TTC549 (cell line): ENCODE data around the gene WASHC1.
"Not testable (repeated sequence)": the region's sequence is repeated elsewhere in the genome, so short reads cannot be mapped to it uniquely, and the experiment has no call there.

Experiments used
- FAIRE-seq: peaks from 2 replicates; lab custom pipeline; 2012; peaks lifted over from hg19 to GRCh38; lab: Jason Lieb, UNC

The WASHC1 gene, protein sequence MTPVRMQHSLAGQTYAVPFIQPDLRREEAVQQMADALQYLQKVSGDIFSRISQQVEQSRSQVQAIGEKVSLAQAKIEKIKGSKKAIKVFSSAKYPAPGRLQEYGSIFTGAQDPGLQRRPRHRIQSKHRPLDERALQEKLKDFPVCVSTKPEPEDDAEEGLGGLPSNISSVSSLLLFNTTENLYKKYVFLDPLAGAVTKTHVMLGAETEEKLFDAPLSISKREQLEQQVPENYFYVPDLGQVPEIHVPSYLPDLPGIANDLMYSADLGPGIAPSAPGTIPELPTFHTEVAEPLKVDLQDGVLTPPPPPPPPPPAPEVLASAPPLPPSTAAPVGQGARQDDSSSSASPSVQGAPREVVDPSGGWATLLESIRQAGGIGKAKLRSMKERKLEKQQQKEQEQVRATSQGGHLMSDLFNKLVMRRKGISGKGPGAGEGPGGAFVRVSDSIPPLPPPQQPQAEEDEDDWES

GRCh38 chr9:29356-29755, at the start of gene WASHC1:
Gene WASHC1 (minus strand): TSS chr9:29456. CDS start chr9:24999, 4,457 bp downstream.
- FAIRE-seq, result not testable (repeated sequence)

DNA sequence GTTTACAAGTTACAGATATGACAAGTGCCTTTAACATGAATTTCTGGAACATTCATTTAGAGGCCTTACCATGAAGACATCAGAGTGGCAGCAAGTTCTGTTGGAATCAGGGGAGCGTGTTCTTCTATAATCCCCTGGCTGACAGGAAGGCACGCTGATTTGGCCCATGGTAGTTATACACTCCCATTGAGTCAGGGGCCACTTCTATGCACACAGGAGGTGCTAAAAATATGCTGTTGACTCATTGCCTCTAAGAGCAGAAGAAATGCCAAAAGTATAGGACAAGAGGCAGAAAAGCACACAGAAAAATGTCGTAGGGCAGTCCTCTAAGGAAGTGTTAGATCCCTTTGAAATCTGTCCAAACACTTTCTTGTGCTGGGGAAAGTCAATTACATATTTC, 49.1 kb upstream of the WASHC1 start:
- not testable (repeated sequence) for FAIRE-seq

- not testable (repeated sequence) for FAIRE-seq
Observed at GRCh38 chr9:76389-76788, 47.1 kb upstream of the WASHC1 start.

GRCh38 chr9:73900-74525, 44.8 kb upstream of the WASHC1 start:
- FAIRE-seq, result not testable (repeated sequence)

DNA sequence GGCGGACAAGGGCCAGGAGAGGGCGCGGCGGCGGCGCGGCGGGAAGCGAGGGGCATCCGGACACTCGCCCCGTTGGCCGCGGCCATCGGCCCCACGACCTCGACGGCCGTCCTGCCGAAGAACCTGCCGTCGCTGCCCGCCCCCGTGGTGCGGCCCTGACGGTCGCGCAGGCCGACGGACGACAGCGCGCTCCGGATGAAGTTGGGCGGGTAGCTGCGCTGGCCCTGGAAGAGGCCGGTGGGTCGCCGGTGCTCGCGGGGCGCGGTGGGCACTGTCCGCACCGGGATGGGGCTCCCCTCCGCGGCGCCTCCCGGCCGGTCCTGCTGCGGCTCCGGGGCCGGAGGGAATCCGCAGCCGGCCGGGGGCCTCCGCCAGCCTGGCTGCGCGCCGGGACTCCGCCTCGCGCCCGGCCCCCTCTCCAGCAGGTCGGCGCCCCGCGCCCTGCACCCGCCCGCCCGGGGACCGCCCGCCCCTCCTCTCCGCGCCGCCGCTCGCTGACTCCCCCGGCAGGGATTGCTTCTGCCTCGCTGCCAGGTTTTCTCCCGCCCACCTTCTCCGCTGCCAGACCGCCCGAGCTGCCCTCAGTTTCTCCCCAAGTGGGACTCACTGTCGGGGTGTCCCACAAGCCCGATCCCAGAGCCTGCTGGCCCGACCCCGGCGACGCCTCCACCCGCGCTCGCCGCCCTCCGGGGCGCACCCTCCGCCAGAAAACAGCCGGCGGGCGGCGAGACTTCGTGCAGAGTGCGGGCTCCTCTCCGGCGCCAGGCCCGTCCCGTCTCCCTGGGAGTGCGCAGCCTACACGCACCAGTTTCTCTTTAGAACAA, 44.0 kb upstream of the WASHC1 start:
- FAIRE-seq, result not testable (repeated sequence)

GRCh38 chr9:63031-63629, 33.9 kb upstream of the WASHC1 start:
- not testable (repeated sequence) for FAIRE-seq

GRCh38 chr9:52678-53077, 23.4 kb upstream of the WASHC1 start:
- not testable (repeated sequence) for FAIRE-seq

DNA sequence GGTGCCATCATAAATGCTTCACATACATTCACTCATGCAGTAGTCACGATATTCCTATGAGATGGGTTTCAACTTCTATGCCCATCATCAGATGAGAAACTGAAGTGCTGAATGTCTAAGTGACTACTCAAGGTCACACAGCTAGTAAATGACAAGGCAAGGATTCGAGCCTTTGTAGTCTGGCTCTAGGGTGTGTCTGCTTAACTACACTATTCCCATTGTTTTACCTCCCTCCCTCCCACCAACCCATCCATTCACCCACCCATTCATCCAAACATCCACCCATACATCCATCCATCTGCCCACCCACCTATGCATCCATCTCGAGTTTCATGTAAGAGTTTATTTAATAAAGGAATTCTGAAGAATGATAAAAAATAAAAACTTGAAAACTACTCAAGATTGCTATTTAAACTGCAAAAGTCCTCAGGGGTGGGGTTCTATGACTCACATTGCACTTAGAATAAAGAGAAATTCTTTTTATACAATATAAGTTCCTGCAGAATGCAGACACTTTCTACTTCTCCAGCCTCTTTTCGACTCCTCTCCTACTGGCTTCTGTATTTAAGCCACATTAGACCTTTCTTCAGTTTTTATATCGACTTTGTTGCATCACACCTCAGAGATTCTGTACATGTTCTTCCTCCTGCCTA, 19.1 kb upstream of the WASHC1 start:
- not testable (repeated sequence) for FAIRE-seq

GRCh38 chr9:46639-47271, 17.5 kb upstream of the WASHC1 start:
- not testable (repeated sequence) for FAIRE-seq

DNA sequence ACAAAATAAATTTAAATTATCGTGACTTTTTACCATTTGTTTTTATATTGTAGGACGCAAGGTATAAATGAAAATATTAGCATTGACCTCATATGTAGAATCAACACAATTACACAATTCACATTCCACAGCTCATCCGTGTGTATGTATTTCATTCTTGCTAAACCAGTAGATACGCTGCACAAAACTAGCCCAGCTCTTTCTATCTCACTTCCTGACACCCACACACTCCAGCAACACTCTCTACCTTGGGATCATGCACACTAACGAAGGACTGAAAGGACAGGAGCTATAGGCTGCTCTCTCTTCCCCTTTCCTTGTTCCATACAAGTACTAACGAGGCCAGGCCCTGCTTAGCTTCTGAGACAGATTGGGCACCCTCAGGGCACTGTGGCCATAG, 16.9 kb upstream of the WASHC1 start:
- FAIRE-seq, result not testable (repeated sequence)

DNA sequence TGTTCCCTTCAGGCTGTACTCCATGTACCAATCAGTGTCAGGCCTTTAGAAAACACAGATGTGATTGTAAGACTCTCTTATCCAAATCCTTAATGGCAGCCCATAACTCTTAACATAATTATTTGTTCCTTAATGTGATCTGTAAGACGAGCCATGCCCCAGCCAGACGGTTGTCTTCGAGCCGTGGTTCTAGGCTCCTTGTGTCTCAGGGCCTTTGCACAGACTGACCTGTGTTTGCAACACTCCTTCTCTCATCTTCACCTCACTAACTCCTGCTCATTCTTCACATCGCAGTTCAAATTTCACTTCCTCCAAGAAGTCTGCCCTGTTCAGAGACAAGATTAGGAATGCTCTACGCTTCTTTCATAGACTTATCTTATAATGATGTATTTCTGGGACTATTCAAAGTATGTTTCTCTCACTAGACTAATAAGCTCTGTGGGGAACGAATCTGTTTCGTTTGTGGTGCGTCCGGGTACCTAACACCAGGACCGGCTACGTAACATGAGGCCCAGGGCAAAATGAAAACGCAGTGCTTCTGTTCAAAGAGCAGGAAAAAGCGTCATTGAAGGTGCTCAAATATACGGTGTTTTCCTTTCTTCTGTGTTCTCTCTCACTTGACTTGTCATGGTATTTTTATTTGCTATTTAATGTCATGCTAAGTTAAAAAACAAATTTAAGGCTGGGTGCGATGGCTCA, 16.1 kb upstream of the WASHC1 start:
- not testable (repeated sequence) for FAIRE-seq

DNA sequence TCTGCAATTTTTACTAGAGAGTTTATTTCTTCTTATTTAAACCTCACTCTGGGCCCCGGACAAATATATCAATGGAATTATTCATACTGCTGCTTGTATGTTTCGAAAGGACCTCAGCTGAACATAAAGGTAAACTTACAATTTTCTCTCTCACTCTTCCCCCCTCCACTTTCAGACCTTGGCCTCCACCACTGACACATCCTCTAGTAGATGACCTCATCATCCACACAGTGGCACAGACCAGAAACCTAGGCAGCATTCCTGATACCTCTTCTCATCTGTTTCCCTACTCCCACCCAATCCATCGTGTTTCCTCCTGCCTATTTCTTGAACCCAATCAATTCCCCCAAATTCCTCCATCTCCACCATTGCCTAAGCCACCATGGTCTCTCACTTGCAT, 15.2 kb upstream of the WASHC1 start:
- FAIRE-seq, result not testable (repeated sequence)

DNA sequence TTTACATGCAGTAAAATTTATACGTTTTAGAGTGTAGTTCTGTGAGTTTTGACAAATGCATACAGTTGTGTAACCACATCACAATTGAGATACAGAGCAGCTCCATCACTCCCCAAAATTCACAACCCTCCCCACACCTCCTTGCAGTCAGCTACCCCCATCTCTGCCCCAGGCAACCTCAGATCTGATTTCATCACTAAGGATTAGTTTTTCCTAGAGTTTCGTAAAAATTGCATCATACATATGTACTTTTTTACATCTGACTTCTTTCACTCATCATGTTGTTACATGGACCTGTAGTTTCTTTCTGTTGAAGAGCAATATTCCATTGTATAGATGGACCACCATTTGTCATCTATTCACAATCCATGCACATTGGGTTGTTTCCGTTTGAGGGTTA, 14.4 kb upstream of the WASHC1 start:
- FAIRE-seq, result not testable (repeated sequence)

- FAIRE-seq, result not testable (repeated sequence)
Observed at GRCh38 chr9:43116-43515, 13.9 kb upstream of the WASHC1 start.

- not testable (repeated sequence) for FAIRE-seq
Observed at GRCh38 chr9:41819-42218, 12.6 kb upstream of the WASHC1 start.

GRCh38 chr9:41261-41676, 12.0 kb upstream of the WASHC1 start:
- FAIRE-seq, result not testable (repeated sequence)

GRCh38 chr9:32308-32707, 3.1 kb upstream of the WASHC1 start:
- not testable (repeated sequence) for FAIRE-seq

GRCh38 chr9:28775-29174, 481 bp downstream of the WASHC1 start:
- FAIRE-seq, result not testable (repeated sequence)

DNA sequence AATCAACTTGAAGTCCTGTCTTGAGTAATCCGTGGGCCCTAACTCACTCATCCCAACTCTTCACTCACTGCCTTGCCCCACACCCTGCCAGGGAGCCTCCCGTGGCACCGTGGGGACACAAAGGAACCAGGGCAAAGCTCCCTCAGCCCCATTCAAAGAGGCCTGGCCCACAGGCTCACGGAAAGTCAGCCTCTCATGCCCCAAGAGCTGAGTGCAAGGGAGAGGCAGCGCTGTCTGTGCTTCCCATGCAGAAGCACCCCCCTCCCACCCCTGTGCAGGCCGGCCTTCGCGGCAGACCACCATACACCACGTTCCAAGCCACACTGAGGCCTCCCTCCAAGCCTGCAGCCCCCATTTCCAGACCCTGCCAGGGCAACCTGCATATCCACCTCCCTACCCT, 7.6 kb downstream of the WASHC1 start:
- FAIRE-seq, result not testable (repeated sequence)

DNA sequence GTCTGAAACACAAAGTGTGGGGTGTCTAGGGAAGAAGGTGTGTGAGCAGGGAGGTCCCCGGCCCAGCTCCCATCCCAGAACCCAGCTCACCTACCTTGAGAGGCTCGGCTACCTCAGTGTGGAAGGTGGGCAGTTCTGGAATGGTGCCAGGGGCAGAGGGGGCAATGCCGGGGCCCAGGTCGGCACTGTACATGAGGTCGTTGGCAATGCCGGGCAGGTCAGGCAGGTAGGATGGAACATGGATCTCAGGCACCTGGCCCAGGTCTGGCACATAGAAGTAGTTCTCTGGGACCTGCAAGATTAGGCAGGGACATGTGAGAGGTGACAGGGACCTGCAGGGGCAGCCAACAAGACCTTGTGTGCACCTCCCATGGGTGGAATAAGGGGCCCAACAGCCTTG, 12.4 kb downstream of the WASHC1 start:
- FAIRE-seq, result not testable (repeated sequence)
